ENCODE data around the gene MRM2. TPM values are rescaled to one million over a fixed set of nuclear protein-coding genes. Genes with fewer than 3 reads are reported as not detected.

MRM2 gene
- total RNA-seq, 4 donors from 2014 or later, result 16.0 to 21.9 (median 17.8) TPM

Other genes starting within 250 kb of the MRM2 start
- 10 to 100 TPM; 22.3 to 56.6 (median 35.0) TPM for gene MAD1L1, start 9.3 kb downstream of the MRM2 start, total RNA-seq
- 10 to 100 TPM in 2 of 4 donors, 1 to 10 TPM in 2; 4.3 to 15.9 (median 10.6) TPM for gene NUDT1, start within 50 bp of the MRM2 start, total RNA-seq
- gene SNX8, start 72.2 kb upstream of the MRM2 start, total RNA-seq, result 10 to 100 TPM in 2 of 4 donors, 1 to 10 TPM in 2; 8.7 to 17.8 (median 9.8) TPM
- gene EIF3B, start 112.6 kb upstream of the MRM2 start, total RNA-seq, result 100 to 1,000 TPM; 126 to 147 (median 137) TPM
- gene CHST12, start 161.4 kb upstream of the MRM2 start, total RNA-seq, result 10 to 100 TPM in 3 of 4 donors, 1 to 10 TPM in 1; 8.3 to 18.3 (median 13.4) TPM
- gene GRIFIN, start 234.2 kb upstream of the MRM2 start, total RNA-seq, result not detected

All from gastroesophageal sphincter (tissue), 4 donors.